ENCODE measurements around the gene TBC1D22B. TPM values are rescaled to one million over a fixed set of nuclear protein-coding genes. Genes with fewer than 3 reads are reported as not detected.
"Not testable (repeated sequence)": the region's sequence is repeated elsewhere in the genome, so short reads cannot be mapped to it uniquely, and the experiment has no call there.

TBC1D22B gene
- total RNA-seq, 1 donor from 2014 or later = 10.0 TPM

DNA sequence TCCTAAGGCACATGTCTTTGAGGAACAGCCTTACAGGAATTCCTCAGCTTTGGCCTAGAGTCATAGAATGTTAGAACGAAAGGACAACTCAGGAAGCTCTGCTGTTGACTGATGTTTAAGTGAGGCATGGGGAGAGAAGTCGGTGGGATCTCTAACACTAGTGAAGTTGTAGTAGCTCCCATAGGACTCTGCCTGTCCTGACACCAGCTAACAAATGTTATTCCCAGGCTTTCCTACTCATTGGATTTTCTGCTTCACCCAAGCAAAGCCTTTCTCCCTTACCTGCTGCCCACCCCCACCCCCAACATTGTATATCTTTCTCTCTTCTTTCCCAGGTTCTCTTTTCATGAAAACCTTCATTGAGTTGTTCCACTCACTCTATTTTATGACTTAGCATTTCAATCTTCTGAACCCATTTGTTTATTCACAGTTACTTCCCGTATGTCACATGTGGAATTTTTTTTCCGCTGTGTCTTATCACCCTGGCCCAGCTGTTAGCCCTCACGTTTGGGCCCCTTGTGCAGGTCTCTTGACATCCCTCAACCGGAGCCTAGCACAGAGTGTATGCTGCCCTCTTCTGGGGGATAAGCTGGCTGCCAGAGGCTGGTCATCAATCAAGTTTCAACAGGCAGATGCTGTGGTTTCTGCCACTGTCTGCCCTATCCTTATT lies 57.0 kb downstream of the TBC1D22B start:
- no peak for DNase-seq (ENCODE audit: low spot score)
- intact Hi-C loops (cut with DNase I) = no loop called here
- ATAC-seq = no peak

DNA sequence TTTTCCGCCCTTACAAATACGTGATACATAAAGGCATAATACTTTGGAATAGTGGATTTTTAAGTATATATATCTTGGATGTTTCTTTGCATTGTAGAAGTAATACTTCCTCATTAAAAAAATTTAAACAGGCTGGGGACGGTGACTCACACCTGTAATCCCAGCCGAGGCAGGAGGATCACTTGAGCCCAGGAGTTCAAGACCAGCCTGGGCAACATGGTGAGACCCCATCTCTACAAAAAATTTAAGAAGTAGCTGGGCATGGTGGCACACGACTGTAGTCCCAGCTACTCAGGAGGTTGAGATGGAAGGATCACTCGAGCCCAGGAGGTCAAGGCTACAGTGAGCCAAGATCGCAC lies 57.6 kb downstream of the TBC1D22B start:
- DNase-seq (ENCODE audit: low spot score) (no peak), ATAC-seq (no peak)
- intact Hi-C loops (cut with DNase I) = no loop called here

DNA sequence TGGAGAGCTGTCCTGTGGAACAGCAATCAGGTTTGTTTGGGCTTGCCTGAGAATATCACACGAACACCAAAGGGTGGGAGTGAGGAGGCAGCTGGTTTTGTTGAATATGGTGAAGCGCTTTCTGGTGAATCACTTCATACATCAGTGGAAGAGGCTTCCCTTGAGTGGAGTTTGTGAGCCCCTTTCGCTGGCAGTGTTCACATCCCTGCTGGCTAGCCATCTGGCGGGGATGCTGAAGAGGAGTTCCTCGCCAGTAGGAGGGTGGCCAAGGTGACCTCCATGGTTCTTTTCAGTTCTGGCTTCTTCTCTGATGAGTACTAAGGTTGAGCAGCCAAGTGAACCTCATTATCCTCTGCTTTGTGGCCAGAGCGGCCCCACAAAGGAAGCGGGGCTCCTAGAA lies 58.5 kb downstream of the TBC1D22B start:
- ATAC-seq (no peak), DNase-seq (ENCODE audit: low spot score) (no peak)
- intact Hi-C loops (cut with DNase I) = no loop called here

DNA sequence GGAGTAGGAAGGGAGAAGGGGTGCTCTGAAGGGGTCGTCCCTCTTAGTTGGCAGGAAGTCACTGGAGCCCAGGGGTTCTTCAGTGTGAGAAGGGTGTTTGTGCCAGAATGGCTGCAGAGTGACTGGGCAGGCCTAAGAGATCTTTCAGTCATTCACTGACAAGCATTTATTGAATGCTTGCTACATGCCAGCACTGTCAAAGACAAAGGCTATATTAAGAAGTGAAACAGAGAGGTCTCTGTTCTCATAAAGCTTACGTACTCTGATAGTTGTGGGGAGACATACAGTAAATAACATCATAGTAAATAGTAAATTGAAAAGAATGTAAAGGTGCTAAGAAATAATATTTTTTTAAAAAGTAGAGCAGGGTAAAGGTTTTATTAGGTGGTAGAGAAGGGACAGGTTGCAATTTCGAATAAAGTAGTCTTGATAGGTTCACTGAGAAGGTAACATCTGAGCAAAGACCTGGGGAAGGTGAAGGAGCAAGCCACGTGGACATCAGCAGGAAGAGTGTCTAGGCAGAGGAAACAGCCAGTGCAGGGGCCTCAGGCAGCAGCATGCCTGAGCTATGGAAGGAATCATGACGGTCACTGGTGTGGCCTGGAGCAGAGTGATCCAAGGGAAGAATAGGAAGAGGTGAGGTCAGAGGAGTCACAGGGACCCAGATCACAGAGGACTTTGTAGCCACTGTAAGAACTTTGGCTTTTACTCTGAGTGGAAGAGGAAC lies 59.9 kb downstream of the TBC1D22B start:
- DNase-seq (ENCODE audit: low spot score) = no peak
- intact Hi-C loops (cut with DNase I) = no loop called here
- ATAC-seq = no peak

DNA sequence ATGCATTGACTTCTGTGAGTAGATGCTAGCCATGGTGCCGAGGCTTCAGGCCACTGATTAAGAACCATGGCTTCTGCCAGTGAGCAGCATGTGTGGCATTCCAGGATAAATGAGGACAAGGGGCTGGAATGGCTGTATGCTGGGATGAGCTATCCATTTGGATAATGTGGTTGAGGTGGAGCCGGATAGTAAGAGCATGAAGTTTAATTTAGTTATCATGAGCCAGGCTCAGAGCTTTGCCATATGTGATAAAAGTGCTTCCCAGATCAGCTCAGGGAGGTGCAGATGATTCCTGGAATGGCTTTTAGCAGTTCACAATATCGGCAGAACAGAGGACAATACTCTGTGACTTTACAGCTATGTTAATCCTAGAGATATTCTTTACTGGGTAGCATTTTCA lies 61.6 kb downstream of the TBC1D22B start:
- intact Hi-C loops (cut with DNase I) = no loop called here
- ATAC-seq (no peak), DNase-seq (ENCODE audit: low spot score) (no peak)

DNA sequence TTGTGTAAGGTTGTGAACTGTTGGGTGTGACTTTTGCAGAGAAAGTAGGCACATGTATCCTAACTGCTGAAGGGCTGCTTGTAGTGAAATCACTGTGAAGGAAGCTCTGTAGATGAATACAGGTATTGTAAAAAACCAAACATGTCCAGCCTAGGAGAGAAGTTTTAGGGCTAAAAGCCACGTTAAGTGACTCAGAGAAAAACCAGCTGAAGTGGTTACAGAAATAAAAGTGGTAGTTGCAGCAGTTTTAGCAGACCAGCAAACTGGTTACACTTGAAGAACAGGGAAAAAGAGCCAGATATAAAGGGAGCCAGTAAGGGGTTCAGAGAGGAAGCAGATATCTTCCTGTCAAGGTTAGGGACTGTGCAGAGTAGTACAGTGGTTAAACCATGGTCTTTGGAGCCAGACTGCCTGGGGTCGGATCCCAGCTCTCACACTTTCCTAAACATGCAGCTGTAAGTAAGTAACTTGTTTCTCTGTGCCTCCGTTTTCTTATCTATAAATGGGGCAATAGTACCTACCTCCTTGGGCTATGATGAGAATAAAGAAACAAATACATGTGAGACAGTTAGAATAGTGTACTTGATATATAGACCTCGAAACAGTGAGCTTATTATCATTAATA lies 62.4 kb downstream of the TBC1D22B start:
- no peak for ATAC-seq
- intact Hi-C loops (cut with DNase I) = no loop called here
- no peak for DNase-seq (ENCODE audit: low spot score)

DNA sequence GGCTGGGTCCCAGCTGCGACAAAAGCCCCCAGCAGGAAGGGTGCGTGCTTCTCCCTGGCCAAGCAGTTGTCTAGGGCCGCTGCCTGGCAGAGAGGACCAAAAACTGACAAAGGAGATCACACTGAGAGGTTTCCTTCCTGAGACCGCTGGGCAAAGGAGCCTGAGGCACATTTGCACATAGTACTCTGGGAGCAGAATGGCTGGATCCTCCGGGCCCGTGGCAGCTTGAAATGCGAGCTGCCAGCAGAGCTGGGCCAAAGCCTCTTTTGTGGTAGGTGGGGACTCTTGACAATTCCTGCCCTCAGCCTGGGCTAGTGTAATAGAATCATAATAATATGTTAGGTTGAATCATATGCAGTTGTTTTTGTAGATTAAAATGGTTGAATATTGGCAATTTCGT lies 63.1 kb downstream of the TBC1D22B start:
- no peak for ATAC-seq
- intact Hi-C loops (cut with DNase I) = no loop called here

DNA sequence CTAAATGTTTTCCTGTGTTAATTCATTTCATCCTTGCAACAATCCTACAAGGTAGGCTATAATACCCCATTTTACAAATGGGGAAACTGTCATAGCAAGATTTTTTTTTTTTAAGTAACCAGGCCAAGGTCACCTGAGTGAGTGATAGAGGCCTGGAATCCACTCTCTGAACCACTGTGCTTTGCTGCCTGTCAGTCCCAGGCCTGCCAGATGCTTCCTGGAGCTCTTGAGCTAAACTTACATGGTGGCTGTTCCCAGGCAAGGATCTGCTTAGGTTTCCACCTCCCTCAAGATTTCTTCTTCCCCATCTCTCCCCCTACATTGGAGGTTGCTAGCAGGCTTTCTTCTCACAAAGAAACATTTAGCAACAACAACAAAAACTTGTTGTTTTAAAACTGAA lies 63.5 kb downstream of the TBC1D22B start:
- ATAC-seq (no peak), DNase-seq (ENCODE audit: low spot score) (no peak)
- intact Hi-C loops (cut with DNase I) = no loop called here

More for the DNA sequence above, 63.1 kb downstream of the TBC1D22B start:
- no peak for DNase-seq (ENCODE audit: low spot score)

DNA sequence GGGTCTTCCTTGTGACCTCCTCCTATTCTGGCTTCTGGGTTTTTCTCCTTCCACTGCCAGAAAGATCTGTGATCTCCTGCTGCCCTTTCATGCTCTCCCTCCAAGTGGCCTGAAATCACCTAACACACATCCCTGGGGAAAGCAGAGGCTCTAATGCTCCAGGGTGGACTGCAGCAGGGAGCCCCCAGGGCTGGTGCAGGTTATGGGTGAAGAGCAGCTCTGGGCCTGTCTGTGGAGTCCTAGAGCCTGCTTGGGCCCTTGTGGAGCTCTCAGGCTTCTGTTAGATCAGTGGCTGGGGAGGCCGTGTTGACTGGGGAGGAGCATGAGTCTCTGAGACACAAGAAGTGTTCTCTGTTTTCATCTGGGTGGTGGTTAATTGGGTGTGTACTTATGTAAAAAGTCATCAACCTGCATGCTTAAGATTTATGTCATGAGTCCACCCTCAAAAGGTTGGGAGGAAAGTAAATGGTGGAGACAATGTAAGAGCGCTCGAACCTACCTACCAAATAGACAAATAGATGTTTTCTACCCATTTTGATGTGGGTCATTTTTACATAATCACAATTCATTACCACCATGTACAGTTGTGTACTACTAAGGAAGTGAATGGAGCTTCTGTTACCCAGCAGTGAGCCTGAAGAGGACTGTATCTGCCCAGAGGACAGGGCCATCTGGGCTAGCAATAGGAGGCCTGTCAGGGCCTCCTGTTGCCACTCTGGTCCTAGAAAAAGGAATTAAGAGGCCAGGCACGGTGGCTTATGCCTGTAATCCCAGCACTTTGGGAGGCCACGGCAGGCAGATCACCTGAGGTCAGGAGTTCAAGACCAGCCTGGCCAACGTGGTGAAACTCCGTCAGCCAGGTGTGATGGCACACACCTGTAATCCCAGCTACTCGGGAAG lies 64.2 kb downstream of the TBC1D22B start:
- DNase-seq (ENCODE audit: low spot score) (no peak), ATAC-seq (no peak)
- intact Hi-C loops (cut with DNase I) = no loop called here

DNA sequence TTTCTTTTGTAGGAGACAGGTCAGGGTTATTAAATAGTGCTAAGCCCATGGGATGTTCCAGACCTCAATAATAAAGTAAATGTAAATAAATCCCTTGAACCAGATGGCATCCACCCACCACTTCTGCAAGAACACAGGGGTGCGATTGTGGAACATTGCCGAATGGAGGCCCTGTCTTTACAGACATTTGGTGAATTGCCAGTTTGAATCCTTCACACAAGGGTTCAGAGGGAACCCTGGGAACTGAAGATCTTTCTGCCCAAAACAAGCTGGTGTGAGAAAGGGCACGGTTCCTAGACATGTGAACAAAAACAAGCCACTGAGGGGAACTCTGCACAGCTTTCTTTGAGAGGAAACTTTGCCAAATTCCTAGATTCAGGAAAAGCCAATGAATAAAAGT lies 66.0 kb downstream of the TBC1D22B start:
- no peak for ATAC-seq
- intact Hi-C loops (cut with DNase I) = no loop called here
- no peak for DNase-seq (ENCODE audit: low spot score)

DNA sequence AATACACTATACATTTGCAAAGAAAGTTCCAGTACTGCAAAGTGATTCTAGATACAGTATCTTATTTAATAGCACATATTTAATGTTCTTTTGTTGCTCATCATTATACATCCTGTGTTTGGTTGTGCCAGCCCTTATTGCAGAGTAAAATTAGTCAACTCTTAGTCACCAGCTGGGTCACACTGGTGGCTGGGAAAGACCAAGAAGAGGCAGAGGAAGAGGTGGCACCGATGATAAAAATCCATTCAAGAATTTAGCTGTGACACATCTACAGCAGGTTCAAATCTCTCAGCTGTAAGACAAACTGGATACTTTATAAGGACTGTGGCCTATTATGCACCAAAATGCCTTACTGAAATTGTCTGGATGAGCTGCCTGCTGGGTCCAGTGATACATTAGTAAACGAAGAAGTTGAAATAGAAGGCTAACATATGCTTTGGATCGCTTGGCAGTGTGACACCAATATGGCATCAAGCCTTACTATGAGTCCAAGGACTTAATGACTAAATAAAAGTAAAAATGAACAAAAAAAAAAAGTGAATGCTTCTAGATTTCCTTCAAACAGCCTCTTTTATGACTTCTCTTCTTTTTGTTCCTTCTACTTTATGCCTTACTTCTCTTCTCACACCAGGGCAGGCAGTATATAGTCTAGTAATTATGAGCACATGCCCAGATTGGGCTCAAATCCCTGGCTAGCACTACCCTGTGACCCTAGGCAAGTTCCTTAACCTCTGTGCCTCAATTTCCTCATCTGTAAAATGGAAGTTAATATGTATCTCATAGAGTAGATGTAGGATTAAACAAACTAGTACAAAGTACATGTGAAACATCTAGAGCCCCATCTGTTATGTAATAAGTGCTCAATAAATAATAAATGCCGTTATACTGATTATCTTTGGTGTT lies 66.8 kb downstream of the TBC1D22B start:
- DNase-seq (ENCODE audit: low spot score) (no peak), ATAC-seq (no peak)
- intact Hi-C loops (cut with DNase I) = no loop called here

DNA sequence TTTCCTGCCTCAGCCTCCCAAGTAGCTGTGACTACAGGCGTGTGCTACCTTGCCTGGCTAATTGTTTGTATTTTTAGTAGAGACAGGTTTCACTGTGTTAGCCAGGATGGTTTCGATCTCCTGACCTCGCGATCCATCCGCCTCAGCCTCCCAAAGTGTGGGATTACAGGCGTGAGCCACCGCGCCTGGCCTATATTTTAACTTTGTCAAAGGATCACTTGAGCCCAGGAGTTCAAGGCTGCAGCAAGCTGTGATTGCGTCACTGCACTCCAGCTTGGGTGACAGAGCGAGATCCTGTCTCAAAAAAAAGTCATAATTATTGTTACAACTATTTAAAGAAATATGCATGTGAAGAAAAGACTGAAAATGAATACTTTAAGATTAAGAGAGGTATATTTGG lies 72.8 kb downstream of the TBC1D22B start:
- not testable (repeated sequence) for DNase-seq (ENCODE audit: low spot score); ATAC-seq

DNA sequence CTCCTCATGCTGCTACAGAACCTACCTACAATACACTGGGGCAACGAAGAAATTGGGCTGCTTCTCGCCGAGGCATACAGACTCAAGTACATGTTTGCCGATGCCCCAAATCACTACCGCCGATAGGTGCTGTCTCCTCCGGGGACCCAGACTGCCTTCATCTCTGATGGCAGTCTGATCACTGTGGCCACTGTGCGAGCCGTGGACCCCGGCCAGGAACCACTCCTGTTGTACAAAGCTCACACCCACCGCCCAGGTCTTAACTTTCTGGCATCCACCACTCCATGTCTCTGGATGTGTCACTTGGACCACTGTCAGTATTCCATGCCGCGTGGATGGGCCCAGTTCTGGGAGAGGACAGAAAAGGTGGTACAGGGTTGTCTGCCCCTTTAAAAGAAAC lies 73.5 kb downstream of the TBC1D22B start:
- DNase-seq (ENCODE audit: low spot score) = no peak
- intact Hi-C loops (cut with DNase I) = no loop called here
- no peak for ATAC-seq

More for the DNA sequence above, 72.8 kb downstream of the TBC1D22B start:
- intact Hi-C loops (cut with DNase I) = not testable (repeated sequence)

DNA sequence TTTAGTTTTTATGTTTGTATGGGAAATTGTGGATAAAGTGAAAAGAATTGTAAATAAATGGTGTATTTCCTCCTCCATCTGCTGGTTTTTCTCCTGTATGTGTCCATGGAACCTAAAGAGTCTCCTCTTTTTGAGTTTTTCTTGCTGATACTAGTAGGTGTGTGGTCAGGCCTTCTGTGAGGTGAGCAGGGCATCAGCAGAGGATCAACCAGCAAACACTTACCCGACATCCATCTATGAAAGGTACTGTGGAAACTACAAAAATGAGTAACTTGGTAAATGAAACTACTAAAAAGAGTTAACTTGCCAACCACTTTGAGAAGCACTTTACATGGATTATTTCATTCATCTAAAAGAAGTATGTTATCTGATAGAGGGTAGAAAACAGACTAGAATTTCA lies 75.3 kb downstream of the TBC1D22B start:
- intact Hi-C loops (cut with DNase I) = no loop called here
- no peak for DNase-seq (ENCODE audit: low spot score)
- ATAC-seq = no peak

DNA sequence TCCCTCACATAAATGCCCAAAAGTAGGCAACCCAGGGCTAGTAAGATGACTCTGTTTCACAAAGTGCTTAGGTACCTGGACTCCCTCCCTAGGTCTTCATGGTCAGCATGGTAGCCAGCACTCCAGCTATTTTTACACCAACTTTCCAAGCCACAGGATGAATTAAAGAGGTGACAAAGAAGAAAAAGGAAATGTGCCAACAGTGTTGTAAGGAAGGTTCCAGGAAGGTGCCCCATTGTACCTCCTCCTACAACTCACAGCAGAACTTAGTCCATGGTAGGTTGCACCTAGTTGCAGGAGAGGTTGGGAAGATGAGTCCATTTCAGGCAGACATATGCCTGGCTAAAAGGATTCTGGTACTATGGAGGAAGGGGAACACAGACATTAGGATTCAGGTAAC lies 76.5 kb downstream of the TBC1D22B start:
- ATAC-seq (no peak), DNase-seq (ENCODE audit: low spot score) (no peak)
- intact Hi-C loops (cut with DNase I) = no loop called here

DNA sequence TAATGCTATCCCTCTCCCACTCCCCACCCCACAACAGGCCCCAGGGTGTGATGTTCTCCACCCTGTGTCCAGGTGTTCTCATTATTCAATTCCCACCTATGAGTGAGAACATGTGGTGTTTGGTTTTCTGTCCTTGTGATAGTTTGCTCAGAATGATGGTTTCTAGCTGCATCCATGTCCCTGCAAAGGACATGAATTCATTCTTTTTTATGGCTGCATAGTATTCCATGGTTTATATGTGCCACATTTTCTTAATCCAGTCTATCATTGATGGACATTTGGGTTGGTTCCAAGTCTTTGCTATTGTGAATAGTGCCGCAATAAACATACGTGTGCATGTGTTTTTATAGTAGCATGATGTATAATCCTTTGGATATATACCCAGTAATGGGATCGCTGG lies 80.7 kb downstream of the TBC1D22B start:
- not testable (repeated sequence) for ATAC-seq

DNA sequence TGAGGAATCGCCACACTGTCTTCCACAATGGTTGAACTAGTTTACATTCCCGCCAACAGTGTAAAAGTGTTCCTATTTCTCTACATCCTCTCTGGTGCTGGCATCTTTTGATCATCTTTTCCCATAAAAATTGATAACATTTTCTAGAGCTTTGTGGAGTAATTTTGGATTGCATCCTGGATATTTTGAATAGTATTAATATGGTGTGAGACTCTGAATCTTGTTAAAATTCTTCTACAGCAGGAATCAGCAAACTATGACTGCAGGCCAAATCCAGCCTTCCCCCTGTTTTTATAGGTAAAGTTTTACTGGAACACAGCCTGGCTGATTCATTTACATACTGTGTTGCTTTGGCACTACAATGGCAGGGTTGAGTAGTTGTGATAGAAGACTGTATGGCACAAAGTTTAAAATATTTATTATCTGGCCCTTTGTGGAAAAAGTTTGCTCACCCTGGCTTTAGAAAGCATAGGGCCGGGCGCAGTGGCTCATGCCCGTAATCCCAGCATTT lies 81.2 kb downstream of the TBC1D22B start:
- ATAC-seq = no peak
- no peak for DNase-seq (ENCODE audit: low spot score)
- intact Hi-C loops (cut with DNase I) = no loop called here

More for the DNA sequence above, 80.7 kb downstream of the TBC1D22B start:
- DNase-seq (ENCODE audit: low spot score); intact Hi-C loops (cut with DNase I): not testable (repeated sequence)
